ENCODE results near the gene DNAJB9. TPM values are rescaled to one million over a fixed set of nuclear protein-coding genes. Genes with fewer than 3 reads are reported as not detected.

Gene DNAJB9
- total and polyA plus RNA-seq, 9 of the 15 experiments (the other 6 are each of a cell fraction or from before 2014, with no cell fraction given), result 4.3 to 34.2 (median 9.6) TPM

GRCh38 chr7:108580298-108580697 is 10.6 kb downstream of the DNAJB9 start:
- no peaks in the 10 kb centered on the region; a peak in 1 of 5 replicates for H3K4me1 ChIP-seq (replicated peaks in 1 of 2; ENCODE audit: control insufficient read depth in 2 of 2, insufficient read depth in 2 of 2, low read length in 2 of 2)
- H3K27ac ChIP-seq (ENCODE audit: extremely low read depth, low read depth, low read length), result no peak overlapping the region
- in situ Hi-C loops (cut with MboI), result no loop called here
- CTCF ChIA-PET (ENCODE audit: low intra/inter-chr PET ratio), result no interaction called here
- POLR2A ChIA-PET, result interaction anchor here (2.6 kb wide), 1 partner anchor 11 kb away, joined by 11 read pairs; the partner anchor contains the start of genes DNAJB9 and THAP5
- H3K9me3 ChIP-seq (replicated peaks; ENCODE audit: control insufficient read depth, insufficient read depth, low read depth, low read length), result peaks cover 6% of the 10 kb centered on the region; the same call in 1 of the 2 replicates
- peaks cover 2% of the 10 kb centered on the region; the same call in 2 of the 3 replicates for H3K36me3 ChIP-seq (ENCODE audit: control insufficient read depth, insufficient read depth, low read length)
- BruUV-seq (replicated peaks), result no TSS peak
- intact Hi-C loops (cut with micrococcal nuclease), result no loop called here
- FAIRE-seq (no peak), ATAC-seq (no peak), DNase-seq (ENCODE audit: extremely low read depth in 1 of 4, low spot score in 3 of 4) (no peak)
- no peaks in the 10 kb centered on the region for H3K79me2 ChIP-seq (ENCODE audit: control insufficient read depth, insufficient read depth, low read length)
- no peak overlapping the region for H3K9ac ChIP-seq (ENCODE audit: insufficient read depth in 1 of 2, low read depth in 2 of 2, low read length in 2 of 2)
- no peaks in the 10 kb centered on the region for H3K9me1 ChIP-seq (ENCODE audit: control insufficient read depth, insufficient read depth, low read length)
- H2AFZ ChIP-seq (ENCODE audit: low read depth, low read length), result no peak overlapping the region
- TF ChIP-seq ZBTB33 (CRISPR knock-in tag; IDR thresholded peaks at IDR 0.05) (0 out of 2 replicates have a peak, but pooled peaks have one; percentile 5), POLR2G (IDR thresholded peaks at IDR 0.05; ENCODE audit: low read depth, low read length) (peak; percentile 36; the same call in 1 of the 2 replicates), HDAC3 (IDR thresholded peaks at IDR 0.05; ENCODE audit: borderline replicate concordance, partially characterized antibody) (no peak)
- H3K27me3 ChIP-seq (ENCODE audit: control insufficient read depth in 2 of 2, insufficient read depth in 2 of 2, low read length in 2 of 2), result no peaks in the 10 kb centered on the region
- 59% methylated on average over 6 of the region's 6 CpGs for WGBS (ENCODE audit: insufficient coverage, low coverage, missing lambda C conversion rate)
- H4K20me1 ChIP-seq (replicated peaks; ENCODE audit: control insufficient read depth, insufficient read depth, low read length), result no peaks in the 10 kb centered on the region
- H3K4me3 ChIP-seq, result no peak overlapping the region
- no peak overlapping the region for H3K4me2 ChIP-seq (ENCODE audit: insufficient read depth, low read length)

Measured in K562 (cell line).